GM23338 (cell line): ENCODE measurements around the gene JCHAIN. TPM values are rescaled to one million over a fixed set of nuclear protein-coding genes. Genes with fewer than 3 reads are reported as not detected.

Experiments
- ATAC-seq: fragments of 200-7000 bp; cut with Tn5 transposase; 3 replicates; pipeline ENCODE4 v1.9.1; 2020
- DNase-seq: peaks from one replicate; pipeline ENCODE4 v3.0.0-alpha.2; 2015; ENCODE audit warnings: low spot score
- H2AFZ ChIP-seq: fragments of 200-600 bp; sonication (generic); 2 replicates; pipeline ENCODE4 v1.8.0; 2016; ENCODE audit warnings: antibody characterized with exemption, mild to moderate bottlenecking, moderate library complexity
- H3F3A ChIP-seq: fragments of 200-600 bp; sonication (generic); replicated peaks from 2 replicates; pipeline ENCODE4 v1.8.0; 2017; ENCODE audit warnings: antibody characterized with exemption, mixed run types, low read depth
- H3K27ac ChIP-seq: fragments of 200-600 bp; sonication (generic); 2 replicates; pipeline ENCODE4 v1.6.1; 2016; ENCODE audit warnings: low read depth
- H3K27me3 ChIP-seq: fragments of 200-600 bp; sonication (generic); 2 replicates; pipeline ENCODE4 v1.8.0; 2016; ENCODE audit warnings: mild to moderate bottlenecking, mixed run types, moderate library complexity; ENCODE audit not compliant: insufficient read depth
- H3K36me3 ChIP-seq: fragments of 200-600 bp; sonication (generic); 2 replicates; pipeline ENCODE4 v1.8.0; 2016; ENCODE audit warnings: mild to moderate bottlenecking; ENCODE audit not compliant: insufficient read depth
- H3K4me1 ChIP-seq: fragments of 200-600 bp; sonication (generic); 2 replicates; pipeline ENCODE4 v1.8.0; 2016; ENCODE audit warnings: mild to moderate bottlenecking, moderate library complexity; ENCODE audit not compliant: insufficient read depth
- H3K4me2 ChIP-seq: fragments of 200-600 bp; sonication (generic); 2 replicates; pipeline ENCODE4 v1.7.1; 2017; ENCODE audit warnings: mixed run types
- H3K4me3 ChIP-seq: fragments of 200-600 bp; sonication (generic); 2 replicates; pipeline ENCODE4 v1.6.1; 2016; ENCODE audit warnings: mixed run types
- H3K79me2 ChIP-seq: fragments of 200-600 bp; sonication (generic); replicated peaks from 2 replicates; pipeline ENCODE4 v1.8.0; 2017; ENCODE audit warnings: mild to moderate bottlenecking; ENCODE audit not compliant: insufficient read depth
- H3K9me2 ChIP-seq: fragments of 200-600 bp; sonication (generic); 2 replicates; pipeline ENCODE4 v1.8.0; 2017; ENCODE audit not compliant: insufficient read depth
- H4K20me1 ChIP-seq: fragments of 200-600 bp; sonication (generic); replicated peaks from 2 replicates; pipeline ENCODE4 v1.8.0; 2017; ENCODE audit warnings: mild to moderate bottlenecking; ENCODE audit not compliant: insufficient read depth
- H3K27ac Mint-ChIP-seq: 2 replicates; pipeline ENCODE4 v1.8.0; 2020; ENCODE audit warnings: inconsistent platforms, mild to moderate bottlenecking, moderate library complexity, mixed read lengths
- H3K27me3 Mint-ChIP-seq: 3 replicates; pipeline ENCODE4 v1.8.0; 2022; ENCODE audit warnings: low read depth, mild to moderate bottlenecking, moderate library complexity, mixed read lengths, inconsistent platforms; ENCODE audit not compliant: insufficient read depth, poor library complexity
- H3K36me3 Mint-ChIP-seq: 3 replicates; pipeline ENCODE4 v1.8.0; 2021; ENCODE audit warnings: low read depth, mild to moderate bottlenecking, inconsistent platforms, moderate library complexity, mixed read lengths
- H3K4me1 Mint-ChIP-seq: 3 replicates; pipeline ENCODE4 v1.8.0; 2020; ENCODE audit warnings: mild to moderate bottlenecking, inconsistent platforms, mixed read lengths
- H3K4me3 Mint-ChIP-seq: 3 replicates; pipeline ENCODE4 v1.8.0; 2021; ENCODE audit warnings: moderate library complexity, mild to moderate bottlenecking, inconsistent platforms, mixed read lengths
- H3K9me3 Mint-ChIP-seq: 3 replicates; pipeline ENCODE4 v1.8.0; 2020; ENCODE audit warnings: moderate library complexity, mild to moderate bottlenecking, inconsistent platforms, mixed read lengths
- EZH2 ChIP-seq: fragments of 200-600 bp; sonication (generic); IDR thresholded peaks from one replicate; pipeline ENCODE4 v1.8.0; 2017; ENCODE audit warnings: antibody characterized with exemption, mild to moderate bottlenecking, low read depth; ENCODE audit not compliant: unreplicated experiment
- EZH2phosphoT487 ChIP-seq: fragments of 200-600 bp; sonication (generic); IDR thresholded peaks from one replicate; pipeline ENCODE4 v1.8.1; 2018; ENCODE audit warnings: antibody characterized with exemption; ENCODE audit not compliant: unreplicated experiment
- JUNB ChIP-seq: IDR thresholded peaks from one replicate; pipeline ENCODE4 v1.6.1; 2016; ENCODE audit warnings: antibody characterized with exemption; ENCODE audit not compliant: unreplicated experiment
- POLR2AphosphoS5 ChIP-seq: IDR thresholded peaks from 2 replicates; pipeline ENCODE4 v1.6.1; 2016; ENCODE audit warnings: antibody characterized with exemption, low read depth
- STAT1 ChIP-seq: IDR thresholded peaks from one replicate; pipeline ENCODE4 v1.6.1; 2016; ENCODE audit warnings: antibody characterized with exemption; ENCODE audit not compliant: unreplicated experiment
- ZNF331 ChIP-seq: fragments of 250-450 bp; sonication (Bioruptor Pico); IDR thresholded peaks from 2 replicates; pipeline ENCODE4 v1.5.0; 2020; ENCODE audit warnings: low read depth, mild to moderate bottlenecking, moderate library complexity
- polyA plus RNA-seq: library from polyadenylated mRNA; unstranded; fragments of >200 nt; fragmentation: Nextera tagmentation; extraction: Ambion mirVana; gene quantifications from 2 replicates; pipeline ENCODE4 v1.2.1, GENCODE V29; 2016
- total RNA-seq: library from RNA; depleted of rRNA; stranded (reverse); fragments of >200 nt; shearing (Covaris generic); gene quantifications from 2 replicates; pipeline ENCODE4 v1.2.3, GENCODE V29; 2014
- TF ChIP-seq, protein P1 (sequence below): IDR thresholded peaks from 2 replicates; pipeline ENCODE4 v1.6.1; 2016; ENCODE audit warnings: antibody characterized with exemption
- TF ChIP-seq, protein P2 (sequence below): IDR thresholded peaks from one replicate; pipeline ENCODE4 v1.6.1; 2018; ENCODE audit warnings: antibody characterized with exemption; ENCODE audit not compliant: unreplicated experiment
- TF ChIP-seq, protein P3 (sequence below), 2 experiments: fragments of 200-600 bp in 1 of 2; sonication (generic) in 1 of 2; conservative IDR thresholded peaks; 2 replicates each; pipeline versions ENCODE4 v1.5.1 to v1.6.1; 2016 to 2017; ENCODE audit warnings: antibody characterized with exemption in 2 of 2, low read depth in 2 of 2, mild to moderate bottlenecking in 2 of 2, moderate library complexity in 1 of 2
- TF ChIP-seq, protein P4 (sequence below): fragments of 250-450 bp; sonication (Bioruptor Pico); IDR thresholded peaks from 2 replicates; pipeline ENCODE4 v1.5.0; 2020; ENCODE audit warnings: mild to moderate bottlenecking, moderate library complexity

Gene JCHAIN
- total and polyA plus RNA-seq, 2 experiments from 2014 or later: 0.23 TPM; not detected in 1

DNA sequence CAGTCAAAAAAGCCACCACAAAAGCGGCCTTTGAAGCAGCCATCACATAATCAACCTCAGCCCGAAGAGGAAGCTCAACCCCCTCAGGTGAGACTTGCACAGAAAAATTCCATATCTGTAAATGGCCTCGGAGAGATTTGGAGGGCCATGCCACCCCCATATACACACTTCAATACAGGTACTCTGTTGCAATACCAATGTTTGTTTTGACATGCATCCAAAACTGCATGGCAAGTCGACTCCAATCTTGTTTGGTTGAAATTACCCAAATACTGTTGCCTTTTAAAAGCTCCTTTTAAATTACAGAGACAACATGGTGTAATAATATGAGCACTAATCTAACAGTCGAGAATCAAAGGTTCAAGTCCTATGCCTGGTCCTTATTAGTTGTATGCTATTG lies 31.8 kb downstream of the JCHAIN start (continued):
- TF ChIP-seq, protein P1, sequence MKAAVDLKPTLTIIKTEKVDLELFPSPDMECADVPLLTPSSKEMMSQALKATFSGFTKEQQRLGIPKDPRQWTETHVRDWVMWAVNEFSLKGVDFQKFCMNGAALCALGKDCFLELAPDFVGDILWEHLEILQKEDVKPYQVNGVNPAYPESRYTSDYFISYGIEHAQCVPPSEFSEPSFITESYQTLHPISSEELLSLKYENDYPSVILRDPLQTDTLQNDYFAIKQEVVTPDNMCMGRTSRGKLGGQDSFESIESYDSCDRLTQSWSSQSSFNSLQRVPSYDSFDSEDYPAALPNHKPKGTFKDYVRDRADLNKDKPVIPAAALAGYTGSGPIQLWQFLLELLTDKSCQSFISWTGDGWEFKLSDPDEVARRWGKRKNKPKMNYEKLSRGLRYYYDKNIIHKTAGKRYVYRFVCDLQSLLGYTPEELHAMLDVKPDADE: no peak
- TF ChIP-seq, protein P2, sequence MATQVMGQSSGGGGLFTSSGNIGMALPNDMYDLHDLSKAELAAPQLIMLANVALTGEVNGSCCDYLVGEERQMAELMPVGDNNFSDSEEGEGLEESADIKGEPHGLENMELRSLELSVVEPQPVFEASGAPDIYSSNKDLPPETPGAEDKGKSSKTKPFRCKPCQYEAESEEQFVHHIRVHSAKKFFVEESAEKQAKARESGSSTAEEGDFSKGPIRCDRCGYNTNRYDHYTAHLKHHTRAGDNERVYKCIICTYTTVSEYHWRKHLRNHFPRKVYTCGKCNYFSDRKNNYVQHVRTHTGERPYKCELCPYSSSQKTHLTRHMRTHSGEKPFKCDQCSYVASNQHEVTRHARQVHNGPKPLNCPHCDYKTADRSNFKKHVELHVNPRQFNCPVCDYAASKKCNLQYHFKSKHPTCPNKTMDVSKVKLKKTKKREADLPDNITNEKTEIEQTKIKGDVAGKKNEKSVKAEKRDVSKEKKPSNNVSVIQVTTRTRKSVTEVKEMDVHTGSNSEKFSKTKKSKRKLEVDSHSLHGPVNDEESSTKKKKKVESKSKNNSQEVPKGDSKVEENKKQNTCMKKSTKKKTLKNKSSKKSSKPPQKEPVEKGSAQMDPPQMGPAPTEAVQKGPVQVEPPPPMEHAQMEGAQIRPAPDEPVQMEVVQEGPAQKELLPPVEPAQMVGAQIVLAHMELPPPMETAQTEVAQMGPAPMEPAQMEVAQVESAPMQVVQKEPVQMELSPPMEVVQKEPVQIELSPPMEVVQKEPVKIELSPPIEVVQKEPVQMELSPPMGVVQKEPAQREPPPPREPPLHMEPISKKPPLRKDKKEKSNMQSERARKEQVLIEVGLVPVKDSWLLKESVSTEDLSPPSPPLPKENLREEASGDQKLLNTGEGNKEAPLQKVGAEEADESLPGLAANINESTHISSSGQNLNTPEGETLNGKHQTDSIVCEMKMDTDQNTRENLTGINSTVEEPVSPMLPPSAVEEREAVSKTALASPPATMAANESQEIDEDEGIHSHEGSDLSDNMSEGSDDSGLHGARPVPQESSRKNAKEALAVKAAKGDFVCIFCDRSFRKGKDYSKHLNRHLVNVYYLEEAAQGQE: no peak
- no peak for TF ChIP-seq EZH2

DNA sequence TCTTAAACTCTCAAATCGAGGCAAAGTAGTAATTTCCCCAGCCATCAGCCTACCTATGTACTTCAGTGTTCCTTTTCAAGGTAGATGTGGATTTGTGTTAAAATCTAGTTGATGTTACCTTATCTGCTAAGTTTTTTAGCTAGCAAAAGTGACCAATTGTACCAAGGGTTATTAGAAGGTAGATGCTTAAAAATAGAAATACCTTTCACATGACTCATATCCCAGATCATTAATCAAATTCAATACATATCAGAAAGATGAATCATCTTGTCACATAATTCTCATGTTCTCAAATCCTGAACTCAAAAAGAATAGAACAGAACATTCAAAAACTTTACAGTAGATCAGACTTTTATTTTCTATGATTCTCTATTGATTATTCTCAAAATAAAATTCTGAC lies 34.3 kb downstream of the JCHAIN start:
- Histone ChIP-seq H3K4me2 (no peak overlapping the region), H3K79me2 (no peaks in the 10 kb centered on the region), H3K27ac (no peak overlapping the region), H2AFZ (no peak overlapping the region), H3F3A (no peaks in the 10 kb centered on the region), H3K4me3 (no peak overlapping the region), H4K20me1 (no peaks in the 10 kb centered on the region), H3K4me1 (no peaks in the 10 kb centered on the region), H3K9me2 (no peaks in the 10 kb centered on the region), H3K27me3 (no peaks in the 10 kb centered on the region), H3K36me3 (no peaks in the 10 kb centered on the region)
- H3K9me3 Mint-ChIP-seq: no peaks in the 10 kb centered on the region
- H3K36me3 Mint-ChIP-seq: no peaks in the 10 kb centered on the region
- DNase-seq: no peak
- H3K27ac Mint-ChIP-seq: no peak overlapping the region
- peaks cover 3% of the 10 kb centered on the region for H3K27me3 Mint-ChIP-seq
- H3K4me1 Mint-ChIP-seq: no peaks in the 10 kb centered on the region
- ATAC-seq: no peak
- H3K4me3 Mint-ChIP-seq: no peak overlapping the region
- TF ChIP-seq ZNF331 (CRISPR knock-in tag) (no peak), EZH2phosphoT487 (no peak), JUNB (no peak), STAT1 (no peak), EZH2 (no peak), POLR2AphosphoS5 (no peak)
- TF ChIP-seq, protein P3, sequence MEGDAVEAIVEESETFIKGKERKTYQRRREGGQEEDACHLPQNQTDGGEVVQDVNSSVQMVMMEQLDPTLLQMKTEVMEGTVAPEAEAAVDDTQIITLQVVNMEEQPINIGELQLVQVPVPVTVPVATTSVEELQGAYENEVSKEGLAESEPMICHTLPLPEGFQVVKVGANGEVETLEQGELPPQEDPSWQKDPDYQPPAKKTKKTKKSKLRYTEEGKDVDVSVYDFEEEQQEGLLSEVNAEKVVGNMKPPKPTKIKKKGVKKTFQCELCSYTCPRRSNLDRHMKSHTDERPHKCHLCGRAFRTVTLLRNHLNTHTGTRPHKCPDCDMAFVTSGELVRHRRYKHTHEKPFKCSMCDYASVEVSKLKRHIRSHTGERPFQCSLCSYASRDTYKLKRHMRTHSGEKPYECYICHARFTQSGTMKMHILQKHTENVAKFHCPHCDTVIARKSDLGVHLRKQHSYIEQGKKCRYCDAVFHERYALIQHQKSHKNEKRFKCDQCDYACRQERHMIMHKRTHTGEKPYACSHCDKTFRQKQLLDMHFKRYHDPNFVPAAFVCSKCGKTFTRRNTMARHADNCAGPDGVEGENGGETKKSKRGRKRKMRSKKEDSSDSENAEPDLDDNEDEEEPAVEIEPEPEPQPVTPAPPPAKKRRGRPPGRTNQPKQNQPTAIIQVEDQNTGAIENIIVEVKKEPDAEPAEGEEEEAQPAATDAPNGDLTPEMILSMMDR (conservative IDR thresholded peaks at IDR 0.05; ENCODE audit: low read depth in 2 of 2): no peak
- TF ChIP-seq, protein P1: no peak
- TF ChIP-seq, protein P4, sequence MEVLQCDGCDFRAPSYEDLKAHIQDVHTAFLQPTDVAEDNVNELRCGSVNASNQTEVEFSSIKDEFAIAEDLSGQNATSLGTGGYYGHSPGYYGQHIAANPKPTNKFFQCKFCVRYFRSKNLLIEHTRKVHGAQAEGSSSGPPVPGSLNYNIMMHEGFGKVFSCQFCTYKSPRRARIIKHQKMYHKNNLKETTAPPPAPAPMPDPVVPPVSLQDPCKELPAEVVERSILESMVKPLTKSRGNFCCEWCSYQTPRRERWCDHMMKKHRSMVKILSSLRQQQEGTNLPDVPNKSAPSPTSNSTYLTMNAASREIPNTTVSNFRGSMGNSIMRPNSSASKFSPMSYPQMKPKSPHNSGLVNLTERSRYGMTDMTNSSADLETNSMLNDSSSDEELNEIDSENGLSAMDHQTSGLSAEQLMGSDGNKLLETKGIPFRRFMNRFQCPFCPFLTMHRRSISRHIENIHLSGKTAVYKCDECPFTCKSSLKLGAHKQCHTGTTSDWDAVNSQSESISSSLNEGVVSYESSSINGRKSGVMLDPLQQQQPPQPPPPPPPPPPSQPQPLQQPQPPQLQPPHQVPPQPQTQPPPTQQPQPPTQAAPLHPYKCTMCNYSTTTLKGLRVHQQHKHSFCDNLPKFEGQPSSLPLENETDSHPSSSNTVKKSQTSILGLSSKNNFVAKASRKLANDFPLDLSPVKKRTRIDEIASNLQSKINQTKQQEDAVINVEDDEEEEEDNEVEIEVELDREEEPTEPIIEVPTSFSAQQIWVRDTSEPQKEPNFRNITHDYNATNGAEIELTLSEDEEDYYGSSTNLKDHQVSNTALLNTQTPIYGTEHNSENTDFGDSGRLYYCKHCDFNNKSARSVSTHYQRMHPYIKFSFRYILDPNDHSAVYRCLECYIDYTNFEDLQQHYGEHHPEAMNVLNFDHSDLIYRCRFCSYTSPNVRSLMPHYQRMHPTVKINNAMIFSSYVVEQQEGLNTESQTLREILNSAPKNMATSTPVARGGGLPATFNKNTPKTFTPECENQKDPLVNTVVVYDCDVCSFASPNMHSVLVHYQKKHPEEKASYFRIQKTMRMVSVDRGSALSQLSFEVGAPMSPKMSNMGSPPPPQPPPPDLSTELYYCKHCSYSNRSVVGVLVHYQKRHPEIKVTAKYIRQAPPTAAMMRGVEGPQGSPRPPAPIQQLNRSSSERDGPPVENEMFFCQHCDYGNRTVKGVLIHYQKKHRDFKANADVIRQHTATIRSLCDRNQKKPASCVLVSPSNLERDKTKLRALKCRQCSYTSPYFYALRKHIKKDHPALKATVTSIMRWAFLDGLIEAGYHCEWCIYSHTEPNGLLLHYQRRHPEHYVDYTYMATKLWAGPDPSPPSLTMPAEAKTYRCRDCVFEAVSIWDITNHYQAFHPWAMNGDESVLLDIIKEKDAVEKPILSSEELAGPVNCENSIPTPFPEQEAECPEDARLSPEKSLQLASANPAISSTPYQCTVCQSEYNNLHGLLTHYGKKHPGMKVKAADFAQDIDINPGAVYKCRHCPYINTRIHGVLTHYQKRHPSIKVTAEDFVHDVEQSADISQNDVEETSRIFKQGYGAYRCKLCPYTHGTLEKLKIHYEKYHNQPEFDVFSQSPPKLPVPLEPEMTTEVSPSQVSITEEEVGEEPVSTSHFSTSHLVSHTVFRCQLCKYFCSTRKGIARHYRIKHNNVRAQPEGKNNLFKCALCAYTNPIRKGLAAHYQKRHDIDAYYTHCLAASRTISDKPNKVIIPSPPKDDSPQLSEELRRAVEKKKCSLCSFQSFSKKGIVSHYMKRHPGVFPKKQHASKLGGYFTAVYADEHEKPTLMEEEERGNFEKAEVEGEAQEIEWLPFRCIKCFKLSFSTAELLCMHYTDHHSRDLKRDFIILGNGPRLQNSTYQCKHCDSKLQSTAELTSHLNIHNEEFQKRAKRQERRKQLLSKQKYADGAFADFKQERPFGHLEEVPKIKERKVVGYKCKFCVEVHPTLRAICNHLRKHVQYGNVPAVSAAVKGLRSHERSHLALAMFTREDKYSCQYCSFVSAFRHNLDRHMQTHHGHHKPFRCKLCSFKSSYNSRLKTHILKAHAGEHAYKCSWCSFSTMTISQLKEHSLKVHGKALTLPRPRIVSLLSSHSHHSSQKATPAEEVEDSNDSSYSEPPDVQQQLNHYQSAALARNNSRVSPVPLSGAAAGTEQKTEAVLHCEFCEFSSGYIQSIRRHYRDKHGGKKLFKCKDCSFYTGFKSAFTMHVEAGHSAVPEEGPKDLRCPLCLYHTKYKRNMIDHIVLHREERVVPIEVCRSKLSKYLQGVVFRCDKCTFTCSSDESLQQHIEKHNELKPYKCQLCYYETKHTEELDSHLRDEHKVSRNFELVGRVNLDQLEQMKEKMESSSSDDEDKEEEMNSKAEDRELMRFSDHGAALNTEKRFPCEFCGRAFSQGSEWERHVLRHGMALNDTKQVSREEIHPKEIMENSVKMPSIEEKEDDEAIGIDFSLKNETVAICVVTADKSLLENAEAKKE (CRISPR knock-in tag): no peak
